Measurements from ENCODE around the gene FXN. TPM values are rescaled to one million over a fixed set of nuclear protein-coding genes. Genes with fewer than 3 reads are reported as not detected.

FXN gene
- total and polyA plus RNA-seq, 4 donors, result 4.7 to 41.7 (median 23.9) TPM

- no peak for DNase-seq (ENCODE audit: low spot score)
- no peak overlapping the region for H3K9ac ChIP-seq (ENCODE audit: low read depth in 1 of 2, low read length in 2 of 2)
- H3K27me3 ChIP-seq (ENCODE audit: control insufficient read depth in 4 of 4, insufficient read depth in 4 of 4, low read length in 3 of 4), result no peaks in the 10 kb centered on the region
- TF ChIP-seq YY1 (IDR thresholded peaks at IDR 0.05), result no peak
- TF ChIP-seq HNF4A (conservative IDR thresholded peaks at IDR 0.05), result no peak
- no peaks in the 10 kb centered on the region for H3K9me3 ChIP-seq (ENCODE audit: control insufficient read depth in 4 of 4, low read length in 3 of 4)
- 49% methylated on average over 1 of the region's 1 CpG for WGBS
- no peak overlapping the region for H3K27ac ChIP-seq (ENCODE audit: low read depth in 1 of 2, low read length in 2 of 2)
- peaks cover 2 to 12% (median 7%) of the 10 kb centered on the region in 4 donors for H3K36me3 ChIP-seq (ENCODE audit: control insufficient read depth in 4 of 4, insufficient read depth in 3 of 4, low read depth in 1 of 4, low read length in 3 of 4)
- no peak overlapping the region for H3K4me3 ChIP-seq (ENCODE audit: low read depth in 1 of 3, low read length in 3 of 3)
- H3K4me1 ChIP-seq (ENCODE audit: control insufficient read depth in 4 of 4, insufficient read depth in 4 of 4, low read length in 3 of 4), result peaks cover 0 to 7% (median 3%) of the 10 kb centered on the region in 4 donors
Measured at GRCh38 chr9:69060766-69061165, 25.2 kb downstream of the FXN start.

GRCh38 chr9:69062195-69062594 is 26.6 kb downstream of the FXN start:
- H3K36me3 ChIP-seq (ENCODE audit: control insufficient read depth in 4 of 4, insufficient read depth in 3 of 4, low read depth in 1 of 4, low read length in 3 of 4), result peaks cover 2 to 10% (median 7%) of the 10 kb centered on the region in 4 donors
- no peak overlapping the region for H3K9ac ChIP-seq (ENCODE audit: low read depth in 1 of 2, low read length in 2 of 2)
- 97% methylated on average over 5 of the region's 5 CpGs for WGBS
- H3K27ac ChIP-seq (ENCODE audit: low read depth in 1 of 2, low read length in 2 of 2), result no peak overlapping the region
- H3K27me3 ChIP-seq (ENCODE audit: control insufficient read depth in 4 of 4, insufficient read depth in 4 of 4, low read length in 3 of 4), result no peaks in the 10 kb centered on the region
- no peak for DNase-seq (ENCODE audit: low spot score)
- H3K9me3 ChIP-seq (ENCODE audit: control insufficient read depth in 4 of 4, low read length in 3 of 4), result no peaks in the 10 kb centered on the region
- H3K4me1 ChIP-seq (ENCODE audit: control insufficient read depth in 4 of 4, insufficient read depth in 4 of 4, low read length in 3 of 4), result peaks cover 0 to 10% (median 6%) of the 10 kb centered on the region in 4 donors
- H3K4me3 ChIP-seq (ENCODE audit: low read depth in 1 of 3, low read length in 3 of 3), result no peak overlapping the region
- TF ChIP-seq FOXA2 (IDR thresholded peaks at IDR 0.05) (no peak), FOXA1 (IDR thresholded peaks at IDR 0.05) (no peak), MAX (IDR thresholded peaks at IDR 0.05) (no peak), CTCF (IDR thresholded peaks at IDR 0.05; ENCODE audit: low read depth, low read length, missing input control) (no peak), RXRA (IDR thresholded peaks at IDR 0.05) (no peak), EGR1 (IDR thresholded peaks at IDR 0.05; ENCODE audit: low read depth in 2 of 2) (no peak), HNF4G (IDR thresholded peaks at IDR 0.05) (no peak), REST (IDR thresholded peaks at IDR 0.05) (no peak), ATF3 (IDR thresholded peaks at IDR 0.05) (no peak)

- no peak overlapping the region for H3K4me3 ChIP-seq (ENCODE audit: low read depth in 1 of 3, low read length in 3 of 3)
- no peaks in the 10 kb centered on the region for H3K9me3 ChIP-seq (ENCODE audit: control insufficient read depth in 4 of 4, low read length in 3 of 4)
- no peaks in the 10 kb centered on the region for H3K27me3 ChIP-seq (ENCODE audit: control insufficient read depth in 4 of 4, insufficient read depth in 4 of 4, low read length in 3 of 4)
- no peak for DNase-seq (ENCODE audit: low spot score)
- no peak overlapping the region for H3K9ac ChIP-seq (ENCODE audit: low read depth in 1 of 2, low read length in 2 of 2)
- H3K27ac ChIP-seq (ENCODE audit: low read depth in 1 of 2, low read length in 2 of 2), result no peak overlapping the region
- peaks cover 0 to 10% (median 6%) of the 10 kb centered on the region in 4 donors for H3K4me1 ChIP-seq (ENCODE audit: control insufficient read depth in 4 of 4, insufficient read depth in 4 of 4, low read length in 3 of 4)
- peaks cover 2 to 22% (median 9%) of the 10 kb centered on the region in 4 donors for H3K36me3 ChIP-seq (ENCODE audit: control insufficient read depth in 4 of 4, insufficient read depth in 3 of 4, low read depth in 1 of 4, low read length in 3 of 4)
- no peak for TF ChIP-seq HNF4A (conservative IDR thresholded peaks at IDR 0.05)
- 94% methylated on average over 4 of the region's 4 CpGs for WGBS
Measured at GRCh38 chr9:69063839-69064238, 28.3 kb downstream of the FXN start.
